ENCODE results near the gene BICD1.
"Not testable (repeated sequence)": the region's sequence is repeated elsewhere in the genome, so short reads cannot be mapped to it uniquely, and the experiment has no call there.

The BICD1 gene

GRCh38 chr12:32249777-32250176 lies 143.1 kb downstream of the BICD1 start:
- no peak for DNase-seq

GRCh38 chr12:32252199-32253073 lies 145.8 kb downstream of the BICD1 start:
- DNase-seq, result no peak

GRCh38 chr12:32253154-32253790 lies 146.6 kb downstream of the BICD1 start:
- no peak for DNase-seq

- DNase-seq, result no peak
Measured at GRCh38 chr12:32254260-32254956, 147.8 kb downstream of the BICD1 start.

GRCh38 chr12:32255588-32255987 lies 148.9 kb downstream of the BICD1 start:
- DNase-seq, result no peak

GRCh38 chr12:32257695-32258496 lies 151.2 kb downstream of the BICD1 start:
- no peak for DNase-seq

- no peak for DNase-seq
Measured at GRCh38 chr12:32260696-32261095, 154.0 kb downstream of the BICD1 start.

- DNase-seq, result peak; percentile 6
Measured at GRCh38 chr12:32261638-32262037, 155.0 kb downstream of the BICD1 start.

GRCh38 chr12:32264961-32265360 lies 158.3 kb downstream of the BICD1 start:
- no peak for DNase-seq

- no peak for DNase-seq
Measured at GRCh38 chr12:32265456-32265855, 158.8 kb downstream of the BICD1 start.

- no peak for DNase-seq
Measured at GRCh38 chr12:32265951-32266350, 159.3 kb downstream of the BICD1 start.

- DNase-seq, result no peak
Measured at GRCh38 chr12:32266756-32267155, 160.1 kb downstream of the BICD1 start.

- no peak for DNase-seq
Measured at GRCh38 chr12:32270818-32271710, 164.4 kb downstream of the BICD1 start.

- DNase-seq, result no peak
Measured at GRCh38 chr12:32272465-32272864, 165.8 kb downstream of the BICD1 start.

- DNase-seq, result no peak
Measured at GRCh38 chr12:32273063-32273522, 166.4 kb downstream of the BICD1 start.

GRCh38 chr12:32273712-32274111 lies 167.1 kb downstream of the BICD1 start:
- DNase-seq, result peak; percentile 45

- no peak for DNase-seq
Measured at GRCh38 chr12:32274665-32275064, 168.0 kb downstream of the BICD1 start.

GRCh38 chr12:32275520-32275919 lies 168.9 kb downstream of the BICD1 start:
- DNase-seq, result not testable (repeated sequence)

GRCh38 chr12:32277774-32278173 lies 171.1 kb downstream of the BICD1 start:
- DNase-seq, result no peak

- no peak for DNase-seq
Measured at GRCh38 chr12:32281098-32281497, 174.5 kb downstream of the BICD1 start.

- no peak for DNase-seq
Measured at GRCh38 chr12:32284561-32284960, 177.9 kb downstream of the BICD1 start.

- DNase-seq, result no peak
Measured at GRCh38 chr12:32285021-32285420, 178.4 kb downstream of the BICD1 start.
